Ectodermal cell (in vitro differentiated cells): Measurements from ENCODE around the gene NOL9.

Source experiments
- H3K27ac ChIP-seq: 2 replicates; pipeline ENCODE4 v1.7.0; 2013; ENCODE audit warnings: mild to moderate bottlenecking, low read depth, low read length; ENCODE audit not compliant: insufficient read depth, poor library complexity, severe bottlenecking
- H3K27me3 ChIP-seq: 2 replicates; pipeline ENCODE4 v1.7.0; 2013; ENCODE audit warnings: mild to moderate bottlenecking, low read length; ENCODE audit not compliant: insufficient read depth, control insufficient read depth, poor library complexity, severe bottlenecking
- H3K36me3 ChIP-seq: one replicate; pipeline ENCODE4 v1.7.0; 2013; ENCODE audit warnings: low read length; ENCODE audit not compliant: control insufficient read depth, insufficient read depth
- H3K4me1 ChIP-seq: one replicate; pipeline ENCODE4 v1.7.0; 2013; ENCODE audit warnings: low read length; ENCODE audit not compliant: control insufficient read depth, insufficient read depth
- H3K4me3 ChIP-seq: 2 replicates; pipeline ENCODE4 v1.7.0; 2013; ENCODE audit warnings: low read depth, low read length, control low read depth; ENCODE audit not compliant: insufficient read depth
- H3K9me3 ChIP-seq: 2 replicates; pipeline ENCODE4 v1.7.0; 2013; ENCODE audit warnings: mild to moderate bottlenecking, low read length, moderate library complexity; ENCODE audit not compliant: control insufficient read depth
- WGBS, 2 experiments: methylation state at CpG; one replicate each; pipeline ENCODE4 v1.1.7; 2013; ENCODE audit warnings: missing lambda C conversion rate in 2 of 2; 5-methylcytosine and 5-hydroxymethylcytosine counted together

Gene NOL9

DNA sequence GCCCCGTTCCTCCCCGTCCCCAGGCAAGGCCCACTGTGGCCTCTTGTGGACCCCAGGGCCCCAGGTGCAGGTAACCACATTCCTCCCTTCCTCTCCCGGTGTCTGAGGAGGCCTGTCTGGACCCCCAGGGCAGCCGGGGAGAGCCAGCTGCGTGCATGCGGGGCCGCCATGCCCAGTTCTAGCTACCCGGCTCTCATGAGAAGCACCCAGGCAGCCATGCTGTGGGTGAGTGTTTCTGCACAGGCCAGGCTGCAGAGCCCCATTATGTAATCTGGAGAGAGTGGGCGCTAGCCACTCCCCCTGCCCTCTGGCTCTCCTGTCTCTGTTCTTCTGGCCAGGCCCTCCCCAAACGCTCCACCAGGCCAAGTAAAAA is 44.4 kb downstream of the NOL9 start:
- H3K27me3 ChIP-seq: no peaks in the 10 kb centered on the region
- no peak overlapping the region for H3K27ac ChIP-seq
- no peaks in the 10 kb centered on the region for H3K9me3 ChIP-seq
- 90 to 91% methylated on average over 10 of the region's 10 CpGs for WGBS, 2 experiments
- H3K36me3 ChIP-seq: no peaks in the 10 kb centered on the region
- peaks cover 22% of the 10 kb centered on the region for H3K4me1 ChIP-seq
- no peak overlapping the region for H3K4me3 ChIP-seq

DNA sequence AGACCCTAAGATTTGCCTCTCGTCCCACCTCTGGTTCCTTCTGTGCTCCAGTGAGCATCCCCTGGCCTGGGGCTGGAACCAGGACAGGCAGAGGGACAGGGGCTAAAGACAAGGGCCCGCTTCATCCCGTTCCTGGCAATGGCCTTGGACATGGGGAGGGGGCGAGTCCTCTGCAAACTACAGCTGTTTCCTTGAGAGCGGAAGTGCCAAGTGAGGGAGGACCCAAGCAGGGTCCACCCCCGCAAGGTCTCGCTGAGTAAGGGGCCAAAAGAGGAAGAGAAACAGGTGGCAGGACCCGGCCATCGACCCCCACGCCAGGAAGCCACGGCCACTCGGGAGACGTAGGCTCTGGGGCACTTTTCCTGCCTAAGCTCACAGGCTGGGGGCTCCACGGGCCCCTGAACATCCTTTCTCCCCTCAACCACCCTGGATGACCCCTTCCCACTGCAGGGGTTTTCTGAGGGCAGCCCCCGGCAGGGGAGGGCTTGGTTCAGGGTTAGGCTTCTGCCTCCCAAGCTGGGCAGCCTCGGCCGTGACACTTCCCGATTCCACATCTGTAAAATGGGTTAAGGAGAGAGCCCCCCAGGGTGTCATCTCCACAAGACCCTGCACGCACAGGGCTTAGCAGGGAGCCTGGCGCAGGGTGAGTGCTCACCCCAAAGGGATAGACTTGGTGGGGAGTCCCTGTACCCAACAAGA is 44.9 kb downstream of the NOL9 start:
- peaks cover 22% of the 10 kb centered on the region for H3K4me1 ChIP-seq
- H3K27me3 ChIP-seq: no peaks in the 10 kb centered on the region
- 88 to 90% methylated on average over 20 of the region's 20 CpGs for WGBS, 2 experiments
- H3K27ac ChIP-seq: no peak overlapping the region
- H3K36me3 ChIP-seq: no peaks in the 10 kb centered on the region
- H3K4me3 ChIP-seq: no peak overlapping the region
- H3K9me3 ChIP-seq: no peaks in the 10 kb centered on the region

DNA sequence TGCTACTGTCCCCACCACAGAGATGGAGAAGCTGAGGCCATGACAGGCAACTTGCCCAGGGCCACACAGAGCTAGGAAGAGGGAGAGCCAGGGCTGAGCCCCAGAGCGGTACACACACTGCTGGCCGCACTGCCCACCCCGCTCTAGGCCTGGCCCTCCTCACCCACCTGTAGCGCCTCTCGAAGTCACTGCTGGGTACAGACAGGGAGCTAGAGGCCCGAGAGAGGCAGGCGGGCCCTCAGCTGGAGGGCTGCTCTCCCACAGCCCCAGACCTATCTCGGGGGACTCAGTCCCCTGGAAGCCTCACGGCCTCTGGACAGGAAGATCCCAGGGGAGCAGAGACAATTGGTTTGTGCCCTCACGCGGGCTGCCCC is 45.5 kb downstream of the NOL9 start:
- Histone ChIP-seq H3K27ac (no peak overlapping the region), H3K9me3 (no peaks in the 10 kb centered on the region)
- 92 to 93% methylated on average over 11 of the region's 11 CpGs for WGBS, 2 experiments

DNA sequence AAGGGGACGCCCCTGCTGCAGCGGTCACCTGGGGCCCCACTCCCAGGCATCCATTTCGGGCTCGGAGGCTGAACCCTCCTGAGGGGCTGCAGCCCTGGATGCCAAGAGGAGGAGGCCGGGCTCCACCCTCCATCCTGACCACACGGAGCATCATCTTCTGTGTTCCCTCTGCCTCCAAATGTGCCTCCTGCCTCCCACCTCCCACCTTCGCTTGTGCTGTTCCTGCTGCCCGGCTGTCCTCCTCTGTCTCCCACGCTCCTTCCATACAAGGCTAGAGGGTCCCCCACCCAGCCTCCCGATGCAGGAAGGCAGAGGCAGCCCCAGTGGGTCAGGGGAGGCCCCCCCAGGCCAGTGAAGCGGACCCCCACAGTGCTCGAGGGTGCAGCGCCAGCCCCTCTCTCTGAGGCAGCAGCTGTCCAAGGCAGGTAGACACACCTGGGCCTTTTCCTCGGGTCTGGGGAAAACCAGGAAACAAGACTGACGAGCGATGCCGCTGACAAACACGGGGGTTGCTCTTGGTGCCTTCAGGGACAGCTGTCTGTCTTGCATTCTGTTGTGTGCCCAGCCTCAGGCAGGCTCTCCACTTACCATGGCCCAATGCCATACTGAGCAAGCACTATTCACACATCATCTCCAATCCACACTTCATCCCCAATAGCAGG is 46.0 kb downstream of the NOL9 start:
- H3K4me1 ChIP-seq: peaks cover 21% of the 10 kb centered on the region
- H3K36me3 ChIP-seq: no peaks in the 10 kb centered on the region
- H3K27ac ChIP-seq: no peak overlapping the region
- H3K4me3 ChIP-seq: no peak overlapping the region
- H3K9me3 ChIP-seq: no peaks in the 10 kb centered on the region
- no peaks in the 10 kb centered on the region for H3K27me3 ChIP-seq
- 87 to 88% methylated on average over 18 of the region's 18 CpGs for WGBS, 2 experiments

More for the DNA sequence above, 45.5 kb downstream of the NOL9 start:
- Histone ChIP-seq H3K4me3 (no peak overlapping the region), H3K36me3 (no peaks in the 10 kb centered on the region), H3K4me1 (peaks cover 22% of the 10 kb centered on the region), H3K27me3 (no peaks in the 10 kb centered on the region)

DNA sequence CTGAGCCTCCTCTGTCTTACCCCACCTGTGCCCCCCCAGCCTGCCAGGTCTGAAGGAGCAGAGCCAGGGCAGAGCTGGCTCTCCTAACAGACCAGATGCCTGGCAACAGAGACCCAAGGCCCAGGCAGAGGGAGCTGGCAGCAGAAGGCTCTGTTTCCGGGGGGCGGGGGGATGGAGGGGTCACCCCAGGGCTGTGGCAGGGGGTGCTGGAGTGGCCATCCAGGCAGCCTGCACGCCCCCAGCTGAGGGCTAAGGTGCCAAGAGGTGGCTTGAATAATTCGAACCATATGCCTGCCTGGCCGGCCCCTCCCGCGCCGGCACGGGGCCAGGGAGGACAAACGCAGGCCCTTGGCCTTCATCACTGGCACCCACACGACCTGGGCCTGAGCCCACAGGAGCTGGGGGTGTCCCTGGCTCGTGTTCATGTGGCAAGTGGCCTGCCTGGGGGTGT is 46.8 kb downstream of the NOL9 start:
- WGBS, 2 experiments: 93 to 94% methylated on average over 12 of the region's 12 CpGs
- peaks cover 16% of the 10 kb centered on the region for H3K4me1 ChIP-seq
- no peaks in the 10 kb centered on the region for H3K9me3 ChIP-seq
- no peaks in the 10 kb centered on the region for H3K36me3 ChIP-seq
- no peak overlapping the region for H3K27ac ChIP-seq
- H3K27me3 ChIP-seq: no peaks in the 10 kb centered on the region
- no peak overlapping the region for H3K4me3 ChIP-seq

DNA sequence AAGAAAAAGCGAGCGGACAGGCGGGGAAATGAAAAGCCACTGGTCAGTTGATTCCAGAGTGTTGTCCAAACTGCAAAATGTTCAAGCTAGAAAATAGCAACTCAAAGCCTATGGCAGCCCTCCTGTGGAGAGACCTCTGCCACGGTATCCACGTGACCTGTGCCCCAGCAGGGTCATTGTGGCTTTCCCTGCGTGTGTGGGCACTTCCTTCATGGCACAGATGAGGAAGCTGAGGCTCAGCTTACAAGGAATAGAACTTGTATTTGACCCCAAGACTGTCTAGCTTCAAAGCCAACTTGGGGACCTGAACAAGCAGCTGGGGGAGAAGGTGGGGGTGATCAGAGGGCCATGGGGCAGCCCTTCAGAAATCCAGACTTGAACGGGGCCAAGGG is 47.3 kb downstream of the NOL9 start:
- Histone ChIP-seq H3K9me3 (no peaks in the 10 kb centered on the region), H3K27ac (no peak overlapping the region)
- WGBS, 2 experiments: 88 to 90% methylated on average over 7 of the region's 7 CpGs

DNA sequence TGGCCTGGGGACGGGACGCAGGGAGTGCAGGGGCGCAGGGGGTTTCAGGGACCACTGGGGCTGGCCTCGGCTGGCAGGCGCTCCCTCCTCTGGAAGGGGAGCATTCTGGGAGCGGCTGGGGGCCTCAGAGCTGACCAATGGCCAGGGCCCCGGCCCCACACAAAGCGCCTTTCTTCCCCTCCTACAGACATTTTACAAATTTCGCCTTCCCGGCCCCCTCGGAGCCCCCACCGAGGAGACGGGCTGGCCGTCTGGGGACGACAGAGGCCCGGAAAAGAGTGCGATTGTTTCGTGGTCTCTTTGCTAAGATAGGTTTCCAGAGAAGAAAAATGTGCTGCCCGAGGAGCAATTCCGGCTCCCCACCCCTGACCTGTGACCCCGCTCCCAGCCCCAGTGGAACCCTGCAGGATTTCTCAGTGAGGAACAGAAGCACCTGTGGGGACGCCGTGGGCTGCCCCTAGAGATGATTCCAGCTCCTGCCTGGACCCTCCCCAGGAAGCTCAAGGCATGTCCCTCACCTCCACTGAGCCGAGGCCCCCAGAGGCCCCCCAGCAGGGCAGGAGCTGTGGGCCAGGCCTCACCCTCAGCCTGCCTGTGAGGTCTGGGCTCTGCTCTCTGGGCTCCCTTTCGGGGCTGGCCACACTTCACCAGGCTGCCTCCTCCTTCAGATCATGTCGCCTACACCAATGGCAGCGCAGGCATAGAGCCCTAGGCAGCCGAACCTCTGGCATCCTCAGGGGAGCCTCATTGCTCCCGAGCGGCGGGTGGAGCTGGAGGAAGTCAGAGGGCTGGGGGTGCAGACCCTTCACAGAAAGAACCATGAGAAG is 47.9 kb downstream of the NOL9 start:
- no peak overlapping the region for H3K27ac ChIP-seq
- H3K36me3 ChIP-seq: no peaks in the 10 kb centered on the region
- WGBS, 2 experiments: 87% methylated on average over 31 of the region's 31 CpGs

More for the DNA sequence above, 47.3 kb downstream of the NOL9 start:
- Histone ChIP-seq H3K27me3 (no peaks in the 10 kb centered on the region), H3K4me3 (no peak overlapping the region), H3K36me3 (no peaks in the 10 kb centered on the region), H3K4me1 (peaks cover 11% of the 10 kb centered on the region)

DNA sequence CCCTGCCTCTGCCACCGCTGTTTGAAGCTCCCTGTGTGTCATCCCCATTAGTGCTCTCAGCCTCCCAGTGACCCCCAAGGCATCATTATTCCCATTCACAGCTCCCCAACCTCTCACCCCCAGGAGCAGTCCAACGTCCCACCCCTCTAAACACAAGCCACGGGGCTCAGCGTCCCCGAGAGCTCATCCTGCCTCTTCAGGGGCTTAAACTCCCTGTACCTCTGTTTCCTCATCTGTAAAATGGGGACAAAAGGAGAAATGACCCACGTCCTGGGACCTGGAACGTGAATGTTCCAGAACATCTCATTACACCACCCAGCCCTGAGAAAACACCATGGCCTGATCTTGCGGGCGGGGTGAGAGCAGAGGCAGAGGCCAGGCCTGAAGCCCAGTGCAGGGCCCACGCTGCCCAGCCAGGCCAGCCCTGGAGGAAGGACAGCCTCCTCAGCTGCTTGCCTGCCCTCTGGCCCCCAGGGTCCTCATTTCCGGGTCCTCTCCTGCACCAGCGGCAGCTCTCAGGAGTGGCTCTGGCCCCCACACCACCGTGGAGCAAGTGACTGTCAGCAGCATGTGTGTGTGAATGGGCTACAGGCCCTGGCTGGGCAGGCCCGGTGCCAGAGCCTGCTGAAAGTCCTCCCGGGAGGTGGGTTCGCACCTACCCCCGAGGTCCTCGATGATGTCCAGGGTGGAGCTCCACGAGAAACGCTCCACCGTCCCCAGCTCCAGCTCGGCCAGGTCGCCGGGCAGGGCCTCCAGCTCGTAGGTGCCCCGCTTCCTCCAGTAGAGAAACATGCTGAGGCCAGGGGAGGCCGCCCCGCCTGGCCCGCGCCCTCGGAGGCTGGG is 48.7 kb downstream of the NOL9 start:
- H3K4me1 ChIP-seq: peaks cover 6% of the 10 kb centered on the region
- H3K4me3 ChIP-seq: no peak overlapping the region
- H3K27me3 ChIP-seq: no peaks in the 10 kb centered on the region
- no peaks in the 10 kb centered on the region for H3K36me3 ChIP-seq
- H3K9me3 ChIP-seq: no peaks in the 10 kb centered on the region
- no peak overlapping the region for H3K27ac ChIP-seq
- WGBS, 2 experiments: 94% methylated on average over 31 of the region's 31 CpGs

More for the DNA sequence above, 47.9 kb downstream of the NOL9 start:
- H3K4me1 ChIP-seq: peaks cover 6% of the 10 kb centered on the region
- no peaks in the 10 kb centered on the region for H3K9me3 ChIP-seq
- no peak overlapping the region for H3K4me3 ChIP-seq
- H3K27me3 ChIP-seq: no peaks in the 10 kb centered on the region

DNA sequence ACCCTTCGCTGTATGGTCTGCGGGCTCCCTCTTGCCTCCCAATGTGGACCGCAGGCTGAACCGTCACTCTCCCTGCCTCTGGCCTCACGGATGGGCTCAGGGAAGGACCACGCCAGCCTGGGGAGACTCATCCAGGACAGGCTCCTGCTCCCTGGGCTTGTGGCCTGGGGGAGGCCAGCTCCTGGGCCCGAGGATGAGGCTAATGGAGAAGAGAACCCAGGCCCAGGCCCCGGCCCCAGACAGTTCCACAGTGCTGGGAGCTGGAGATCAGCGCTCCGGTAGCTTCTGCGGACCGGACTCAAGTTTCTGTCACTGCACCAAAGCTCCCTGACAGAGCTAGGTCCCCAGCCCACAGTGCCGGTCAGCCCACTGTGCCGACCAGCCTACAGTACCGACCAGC is 49.4 kb downstream of the NOL9 start:
- Histone ChIP-seq H3K27ac (no peak overlapping the region), H3K9me3 (no peaks in the 10 kb centered on the region), H3K4me1 (peaks cover 6% of the 10 kb centered on the region), H3K36me3 (no peaks in the 10 kb centered on the region), H3K27me3 (no peaks in the 10 kb centered on the region), H3K4me3 (no peak overlapping the region)
- 91% methylated on average over 15 of the region's 15 CpGs for WGBS, 2 experiments
